Heart left ventricle (tissue), 16 donors: ENCODE results near the gene LRRC1. TPM values are rescaled to one million over a fixed set of nuclear protein-coding genes. Genes with fewer than 3 reads are reported as not detected.

Experiments used
- ATAC-seq, 4 donors: fragments of 200-7000 bp; cut with Tn5 transposase; one replicate each; pipeline ENCODE4 v1.9.1; 2020 to 2022; ENCODE audit warnings: moderate library complexity in 4 of 4, mild to moderate bottlenecking in 3 of 4, moderate number of reproducible peaks in 1 of 4
- DNase-seq, 5 donors: peaks; one replicate each; pipeline ENCODE4 v3.0.0-alpha.2; 2020
- H3K27ac ChIP-seq, 12 donors: fragments of 200-600 bp; sonication (generic) in 4 of 12; one replicate each; pipeline versions ENCODE4 v1.5.0 to v1.8.0; 2016 to 2022; ENCODE audit warnings: mild to moderate bottlenecking in 2 of 12
- H3K27me3 ChIP-seq, 9 donors: fragments of 200-600 bp; sonication (generic) in 2 of 9; one replicate each; pipeline versions ENCODE4 v1.5.1 to v1.8.0; 2016 to 2022; ENCODE audit warnings: mild to moderate bottlenecking in 3 of 9
- H3K36me3 ChIP-seq, 9 donors: fragments of 200-600 bp; sonication (generic) in 2 of 9; one replicate each; pipeline versions ENCODE4 v1.5.0 to v1.8.0; 2018 to 2022; ENCODE audit warnings: mild to moderate bottlenecking in 2 of 9
- H3K4me1 ChIP-seq, 12 donors: fragments of 200-600 bp; sonication (generic) in 4 of 12; one replicate each; pipeline versions ENCODE4 v1.5.0 to v1.8.0; 2016 to 2022; ENCODE audit warnings: mild to moderate bottlenecking in 3 of 12
- H3K4me3 ChIP-seq, 12 donors: fragments of 200-600 bp; sonication (generic) in 4 of 12; one replicate each; pipeline versions ENCODE4 v1.5.0 to v1.8.0; 2017 to 2022; ENCODE audit warnings: mild to moderate bottlenecking in 9 of 12, moderate library complexity in 4 of 12
- H3K9me3 ChIP-seq, 12 donors: fragments of 200-600 bp; sonication (generic) in 4 of 12; one replicate each; pipeline versions ENCODE4 v1.5.0 to v1.8.0; 2016 to 2022; ENCODE audit warnings: mild to moderate bottlenecking in 1 of 12
- POLR2A ChIP-seq, 2 donors: fragments of 450-650 bp; IDR thresholded peaks; one replicate each; pipeline ENCODE4 v1.6.1; 2017; ENCODE audit warnings: antibody characterized with exemption in 2 of 2, mild to moderate bottlenecking in 2 of 2, moderate library complexity in 2 of 2
- WGBS, 4 donors: extraction: QIAGEN DNeasy Blood & Tissue Kit in 2 of 4; methylation state at CpG; one replicate each; pipeline versions ENCODE4 v1.1.5 to v1.1.7; 2013 to 2018; 5-methylcytosine and 5-hydroxymethylcytosine counted together
- intact Hi-C, 10 donors: fragments of 100-400 bp; cut with DNase I; formaldehyde crosslinking; loops; one replicate each; pipeline versions ENCODE4 v1.11.1 to v1.14.2; 2022
- polyA plus RNA-seq, 2 donors: library from polyadenylated mRNA; stranded (reverse); fragments of 200-250 nt; gene quantifications; one replicate each; pipeline ENCODE4 v1.2.3, GENCODE V29; 2013
- total RNA-seq, 9 donors: library from RNA; depleted of rRNA in 2 of 9; stranded (reverse); fragments of >200 nt in 2 of 9; fragmentation: NEBNext Ultra II Directional in 3 of 9; extraction: Animal tissue kit (Norgen Biotek cat#: 25700) in 3 of 9; gene quantifications; one replicate each; pipeline versions ENCODE4 v1.1.0 to v1.2.4, GENCODE V29; 2016 to 2023
- TF ChIP-seq, protein P1 (sequence below), 12 donors: fragments of 200-600 bp; sonication (generic) in 4 of 12; IDR thresholded peaks; one replicate each; pipeline versions ENCODE4 v1.5.0 to v1.8.0; 2018 to 2022; ENCODE audit warnings: antibody characterized with exemption in 12 of 12, mild to moderate bottlenecking in 5 of 12
- donor health status: ischemic (EF 13 %, LVEDD 7.1; RV severe dilation, severe dysfunction).
- donor health status: healthy with polysubstance abuse.
- donor health status: DM: no; HTN: yes; CAD: no.
- donor health status: DM: no; HTN: no; CAD: no.
- donor health status: ischemic (EF 25% LVEDD 6.9; RV normal size, moderate dysfunction).
- donor health status: ischemic (EF 25% LVEDD 5.7; RV mildly dilated, moderate dysfunction).
- donor health status: healthy.
- donor health status: DM: yes; HTN: yes; CAD: no.
- donor health status: ischemic (EF 35%, LVEDD 5.7; RV mildly dilated, moderate dysfunction).
- donor health status: nonischemic (EF 11% LVEDD 7.7; RV severe dilation, severe dysfunction).
- donor health status: DM: yes; HTN: yes; CAD: no.
- donor health status: PGD.
- donor health status: ischemic (EF 29% LVEDD 5.4; RV normal size, mild dysfunction).
- donor health status: nonischemic (EF 23%, LVEDD 6.1; RV moderate dilation, normal function).

The LRRC1 gene
- total and polyA plus RNA-seq, 11 donors, result 1.2 to 11.2 (median 3.3) TPM

DNA sequence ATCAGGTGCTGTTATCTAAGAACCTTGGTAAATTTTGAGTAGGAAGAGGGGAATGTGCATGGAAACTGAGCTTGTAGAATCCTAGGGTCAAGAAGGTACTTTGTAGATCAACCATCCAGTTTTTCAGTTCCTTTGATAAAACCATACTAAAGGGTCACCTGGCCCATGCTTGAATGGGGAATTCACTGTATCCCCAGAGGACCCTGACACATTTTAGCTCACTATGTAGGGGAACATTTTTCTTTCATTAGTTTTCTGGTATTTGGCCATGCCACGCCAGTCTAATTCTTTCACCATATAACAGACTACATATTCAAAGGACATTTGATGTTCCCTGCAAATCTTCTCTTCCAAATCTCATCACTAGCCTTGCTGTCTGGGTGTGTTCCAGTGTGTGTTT is 29.9 kb downstream of the LRRC1 start:
- no peak for TF ChIP-seq POLR2A (IDR thresholded peaks at IDR 0.05)
- TF ChIP-seq, protein P1, sequence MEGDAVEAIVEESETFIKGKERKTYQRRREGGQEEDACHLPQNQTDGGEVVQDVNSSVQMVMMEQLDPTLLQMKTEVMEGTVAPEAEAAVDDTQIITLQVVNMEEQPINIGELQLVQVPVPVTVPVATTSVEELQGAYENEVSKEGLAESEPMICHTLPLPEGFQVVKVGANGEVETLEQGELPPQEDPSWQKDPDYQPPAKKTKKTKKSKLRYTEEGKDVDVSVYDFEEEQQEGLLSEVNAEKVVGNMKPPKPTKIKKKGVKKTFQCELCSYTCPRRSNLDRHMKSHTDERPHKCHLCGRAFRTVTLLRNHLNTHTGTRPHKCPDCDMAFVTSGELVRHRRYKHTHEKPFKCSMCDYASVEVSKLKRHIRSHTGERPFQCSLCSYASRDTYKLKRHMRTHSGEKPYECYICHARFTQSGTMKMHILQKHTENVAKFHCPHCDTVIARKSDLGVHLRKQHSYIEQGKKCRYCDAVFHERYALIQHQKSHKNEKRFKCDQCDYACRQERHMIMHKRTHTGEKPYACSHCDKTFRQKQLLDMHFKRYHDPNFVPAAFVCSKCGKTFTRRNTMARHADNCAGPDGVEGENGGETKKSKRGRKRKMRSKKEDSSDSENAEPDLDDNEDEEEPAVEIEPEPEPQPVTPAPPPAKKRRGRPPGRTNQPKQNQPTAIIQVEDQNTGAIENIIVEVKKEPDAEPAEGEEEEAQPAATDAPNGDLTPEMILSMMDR (IDR thresholded peaks at IDR 0.05), result no peak
- ATAC-seq (no peak), DNase-seq (no peak)
- intact Hi-C loops, result no loop called here
- Histone ChIP-seq H3K4me1 (peaks cover 0 to 38% (median 3%) of the 10 kb centered on the region in 12 donors), H3K9me3 (no peaks in the 10 kb centered on the region), H3K27me3 (no peaks in the 10 kb centered on the region), H3K27ac (no peak overlapping the region), H3K36me3 (no peaks in the 10 kb centered on the region), H3K4me3 (no peak overlapping the region)
- WGBS, 4 donors, result 94 to 98% (median 95%) methylated on average over 1 of the region's 1 CpG

DNA sequence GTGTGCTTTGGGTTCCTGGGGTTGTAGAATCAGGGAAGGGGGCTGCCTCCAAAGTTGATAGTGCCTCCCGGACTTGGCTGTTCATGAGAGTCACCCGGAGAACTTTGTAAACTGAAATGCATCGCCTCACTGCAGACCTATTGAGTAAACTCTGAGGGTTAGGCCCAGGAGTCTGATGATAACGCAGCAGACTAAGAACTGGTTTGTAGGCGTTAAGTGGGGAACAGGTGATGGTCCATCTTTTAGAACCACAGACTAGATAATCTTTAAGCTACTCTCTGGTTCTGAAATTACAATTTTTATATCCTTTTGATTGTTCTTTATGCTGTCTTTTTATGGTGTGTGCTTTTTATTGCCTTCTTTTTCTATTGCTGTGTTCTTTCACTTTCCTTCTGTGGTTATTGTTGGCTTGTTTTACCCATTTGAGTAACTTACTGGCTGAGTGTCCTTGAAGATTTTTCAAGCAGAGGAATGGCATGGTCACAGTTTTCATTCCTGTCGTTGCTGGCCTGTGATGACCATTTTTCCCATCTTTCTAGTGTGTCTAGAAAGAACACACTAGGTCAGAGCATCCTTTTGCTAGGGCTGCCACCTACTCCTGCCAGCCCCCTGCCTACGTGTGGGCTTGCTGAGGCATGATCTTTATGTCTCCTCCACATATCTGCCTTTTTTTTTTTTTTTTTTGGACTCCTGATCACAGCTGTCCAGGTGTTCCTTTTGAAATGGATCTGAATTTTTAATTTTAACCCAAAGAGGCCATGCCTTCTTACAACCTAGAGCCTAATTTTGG is 30.9 kb downstream of the LRRC1 start:
- no peaks in the 10 kb centered on the region for H3K9me3 ChIP-seq
- 75 to 95% (median 89%) methylated on average over 7 of the region's 7 CpGs for WGBS, 4 donors
- no peak overlapping the region for H3K4me3 ChIP-seq
- H3K27me3 ChIP-seq, result no peaks in the 10 kb centered on the region
- TF ChIP-seq, protein P1 (IDR thresholded peaks at IDR 0.05), result no peak
- no peak for TF ChIP-seq POLR2A (IDR thresholded peaks at IDR 0.05)
- no peak for DNase-seq
- no peak for ATAC-seq
- no peak overlapping the region for H3K27ac ChIP-seq
- H3K36me3 ChIP-seq, result no peaks in the 10 kb centered on the region
- intact Hi-C loops, result no loop called here
- peaks cover 0 to 38% (median 3%) of the 10 kb centered on the region in 12 donors for H3K4me1 ChIP-seq

DNA sequence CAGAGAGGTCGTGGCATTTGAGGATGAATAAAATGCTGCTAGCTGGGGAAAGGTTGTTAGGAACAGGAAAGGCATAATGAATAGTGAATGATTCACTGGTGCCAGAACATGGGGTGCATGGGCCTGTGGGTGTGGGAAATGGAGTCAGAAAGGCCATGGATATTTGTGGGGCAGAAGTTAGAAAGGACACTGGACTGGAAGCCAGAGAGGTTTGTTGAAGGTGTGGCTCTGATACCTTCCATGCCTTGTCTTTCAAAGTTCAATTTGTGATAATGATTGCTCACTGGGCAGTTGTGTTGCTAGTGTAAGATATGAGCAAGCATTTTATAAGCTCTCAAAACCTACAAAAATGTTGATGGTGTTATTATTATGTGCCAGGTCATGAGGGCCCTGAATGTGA is 32.7 kb downstream of the LRRC1 start:
- ATAC-seq (no peak), DNase-seq (no peak)
- Histone ChIP-seq H3K9me3 (no peaks in the 10 kb centered on the region), H3K27ac (no peak overlapping the region), H3K4me1 (peaks cover 0 to 38% (median 2%) of the 10 kb centered on the region in 12 donors), H3K27me3 (no peaks in the 10 kb centered on the region), H3K4me3 (no peak overlapping the region), H3K36me3 (no peaks in the 10 kb centered on the region)
- TF ChIP-seq, protein P1 (IDR thresholded peaks at IDR 0.05), result no peak
- TF ChIP-seq POLR2A (IDR thresholded peaks at IDR 0.05), result no peak
- intact Hi-C loops, result no loop called here
- WGBS, 4 donors, result 88 to 97% (median 95%) methylated on average over 1 of the region's 1 CpG

DNA sequence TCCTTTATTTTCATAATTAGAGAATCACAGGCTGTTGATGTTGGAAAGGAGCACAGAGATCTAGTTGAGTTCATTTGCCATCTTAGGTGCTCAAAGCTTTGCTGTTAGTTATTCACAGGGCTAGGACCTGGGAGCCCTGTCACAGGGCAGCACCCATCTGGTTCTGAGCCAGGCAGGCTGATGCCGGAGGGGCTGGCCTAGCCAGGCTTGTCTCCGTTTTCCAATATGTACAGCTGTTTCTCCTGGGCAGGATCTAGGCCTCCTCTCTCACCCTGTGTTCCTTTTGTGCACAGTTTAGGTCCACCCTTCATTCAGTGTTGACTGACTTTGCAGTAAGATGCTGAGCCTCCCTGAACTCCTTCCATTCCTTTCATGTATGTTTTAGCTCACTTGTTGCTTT is 33.4 kb downstream of the LRRC1 start:
- ATAC-seq, result peak in 3 of 4 donors; percentile 13 to 53 (median 33)
- H3K4me3 ChIP-seq, result no peak overlapping the region
- H3K4me1 ChIP-seq, result peaks cover 0 to 38% (median 0%) of the 10 kb centered on the region in 12 donors
- TF ChIP-seq, protein P1 (IDR thresholded peaks at IDR 0.05), result no peak
- no peak for TF ChIP-seq POLR2A (IDR thresholded peaks at IDR 0.05)
- no peaks in the 10 kb centered on the region for H3K27me3 ChIP-seq
- H3K9me3 ChIP-seq, result no peaks in the 10 kb centered on the region
- H3K36me3 ChIP-seq, result no peaks in the 10 kb centered on the region
- DNase-seq, result no peak
- intact Hi-C loops, result no loop called here
- H3K27ac ChIP-seq, result no peak overlapping the region
- 51 to 84% (median 69%) methylated on average over 2 of the region's 2 CpGs for WGBS, 4 donors
